Mesenchymal stem cell (in vitro differentiated cells and primary cell): ENCODE data around the gene DCLRE1B.

Experiments used
- DNase-seq: peaks from one replicate; pipeline ENCODE4 v3.0.0-alpha.2; 2013
- H2AFZ ChIP-seq: one replicate; pipeline ENCODE4 v1.6.1; 2013; ENCODE audit warnings: low read depth, mild to moderate bottlenecking, control low read depth, inconsistent platforms, low read length, moderate library complexity
- H2AK5ac ChIP-seq: 2 replicates; pipeline ENCODE4 v1.6.1; 2013; ENCODE audit warnings: low read length, moderate library complexity, mild to moderate bottlenecking, inconsistent platforms; ENCODE audit not compliant: severe bottlenecking
- H2BK120ac ChIP-seq: one replicate; pipeline ENCODE4 v1.6.1; 2013; ENCODE audit warnings: low read depth, mild to moderate bottlenecking, inconsistent platforms, low read length, moderate library complexity
- H2BK12ac ChIP-seq, 2 experiments: one replicate each; pipeline ENCODE4 v1.6.1; 2013; ENCODE audit warnings: inconsistent platforms in 2 of 2, low read length in 2 of 2, mild to moderate bottlenecking in 2 of 2, moderate library complexity in 2 of 2, control low read depth in 1 of 2
- H2BK15ac ChIP-seq: one replicate; pipeline ENCODE4 v1.6.1; 2013; ENCODE audit warnings: mild to moderate bottlenecking, low read depth, inconsistent platforms; ENCODE audit not compliant: poor library complexity, severe bottlenecking
- H2BK5ac ChIP-seq: 2 replicates; pipeline ENCODE4 v1.6.1; 2013; ENCODE audit warnings: low read depth, mild to moderate bottlenecking, low read length, control low read depth, inconsistent platforms; ENCODE audit not compliant: poor library complexity, severe bottlenecking
- H3K14ac ChIP-seq, 2 experiments: one replicate each; pipeline ENCODE4 v1.6.1; 2013; ENCODE audit warnings: inconsistent platforms in 2 of 2, low read length in 2 of 2, control low read depth in 1 of 2, mild to moderate bottlenecking in 1 of 2, moderate library complexity in 1 of 2
- H3K18ac ChIP-seq, 2 experiments: one replicate each; pipeline ENCODE4 v1.6.1; 2013; ENCODE audit warnings: inconsistent platforms in 2 of 2, low read length in 2 of 2, control low read depth in 1 of 2, low read depth in 1 of 2, mild to moderate bottlenecking in 1 of 2
- H3K23ac ChIP-seq, 2 experiments: one replicate each; pipeline ENCODE4 v1.6.1; 2013; ENCODE audit warnings: inconsistent platforms in 2 of 2, low read length in 2 of 2, mild to moderate bottlenecking in 2 of 2, moderate library complexity in 2 of 2, control low read depth in 1 of 2
- H3K27ac ChIP-seq: 2 replicates; pipeline ENCODE4 v1.5.1; 2013; ENCODE audit warnings: mild to moderate bottlenecking, moderate library complexity, low read length, control low read depth, inconsistent platforms; ENCODE audit not compliant: poor library complexity, severe bottlenecking
- H3K27me3 ChIP-seq, 2 experiments: 2 replicates each; pipeline versions ENCODE4 v1.6.1 to v1.7.0; 2013; ENCODE audit warnings: low read length in 2 of 2, mild to moderate bottlenecking in 2 of 2, moderate library complexity in 2 of 2, control low read depth in 1 of 2, inconsistent platforms in 1 of 2; ENCODE audit not compliant: control insufficient read depth in 1 of 2, insufficient read depth in 1 of 2
- H3K36me3 ChIP-seq, 2 experiments: 2 replicates each; pipeline versions ENCODE4 v1.6.1 to v1.7.0; 2013; ENCODE audit warnings: low read length in 2 of 2, control low read depth in 1 of 2, inconsistent platforms in 1 of 2, low read depth in 1 of 2, mild to moderate bottlenecking in 1 of 2; ENCODE audit not compliant: insufficient read depth in 2 of 2, control insufficient read depth in 1 of 2
- H3K4ac ChIP-seq, 2 experiments: one replicate each; pipeline ENCODE4 v1.6.1; 2013; ENCODE audit warnings: inconsistent platforms in 2 of 2, low read length in 2 of 2, mild to moderate bottlenecking in 2 of 2, moderate library complexity in 2 of 2, control low read depth in 1 of 2, low read depth in 1 of 2
- H3K4me1 ChIP-seq: 2 replicates; pipeline ENCODE4 v1.6.1; 2013; ENCODE audit warnings: low read depth, low read length, control low read depth; ENCODE audit not compliant: control insufficient read depth, insufficient read depth
- H3K4me2 ChIP-seq: 2 replicates; pipeline ENCODE4 v1.6.1; 2013; ENCODE audit warnings: low read length, mild to moderate bottlenecking, inconsistent platforms; ENCODE audit not compliant: poor library complexity, severe bottlenecking
- H3K4me3 ChIP-seq, 2 experiments: 2 replicates each; pipeline versions ENCODE4 v1.5.1 to v1.7.0; 2013; ENCODE audit warnings: low read length in 2 of 2, mild to moderate bottlenecking in 2 of 2, control low read depth in 1 of 2, low read depth in 1 of 2; ENCODE audit not compliant: insufficient read depth in 1 of 2
- H3K79me1 ChIP-seq: replicated peaks from 2 replicates; pipeline ENCODE4 v1.6.1; 2013; ENCODE audit warnings: mild to moderate bottlenecking, control low read depth, low read length, inconsistent platforms; ENCODE audit not compliant: poor library complexity, severe bottlenecking
- H3K9ac ChIP-seq: 2 replicates; pipeline ENCODE4 v1.7.0; 2013; ENCODE audit warnings: mild to moderate bottlenecking, low read length, moderate library complexity
- H3K9me3 ChIP-seq: 2 replicates; pipeline ENCODE4 v1.7.0; 2013; ENCODE audit warnings: mild to moderate bottlenecking, low read length; ENCODE audit not compliant: control insufficient read depth
- H4K8ac ChIP-seq: one replicate; pipeline ENCODE4 v1.6.1; 2013; ENCODE audit warnings: inconsistent platforms, mild to moderate bottlenecking, low read length, moderate library complexity
- H4K91ac ChIP-seq: one replicate; pipeline ENCODE4 v1.6.1; 2013; ENCODE audit warnings: mild to moderate bottlenecking, low read length, inconsistent platforms
- WGBS: methylation state at CpG from one replicate; pipeline ENCODE4 v1.1.7; 2013; ENCODE audit warnings: mixed read lengths; 5-methylcytosine and 5-hydroxymethylcytosine counted together

Gene DCLRE1B

GRCh38 chr1:113958691-113959090, 53.6 kb downstream of the DCLRE1B start:
- no peak overlapping the region for H3K18ac ChIP-seq
- H2AFZ ChIP-seq = no peak overlapping the region
- H3K27me3 ChIP-seq = no peaks in the 10 kb centered on the region
- no peak overlapping the region for H2AK5ac ChIP-seq
- H3K4me3 ChIP-seq = no peak overlapping the region
- H3K9me3 ChIP-seq = no peaks in the 10 kb centered on the region
- H3K79me1 ChIP-seq = peaks cover 12% of the 10 kb centered on the region
- H4K91ac ChIP-seq = no peak overlapping the region
- no peak overlapping the region for H3K4me2 ChIP-seq
- H2BK5ac ChIP-seq = no peak overlapping the region
- no peak overlapping the region for H3K23ac ChIP-seq
- no peak overlapping the region for H3K4ac ChIP-seq
- no CpG with 5 or more reads among the region's 1 CpG for WGBS
- no peak overlapping the region for H2BK120ac ChIP-seq
- no peak overlapping the region for H3K9ac ChIP-seq
- DNase-seq = no peak
- no peak overlapping the region for H4K8ac ChIP-seq
- H3K4me1 ChIP-seq = no peaks in the 10 kb centered on the region
- no peak overlapping the region for H2BK12ac ChIP-seq
- H2BK15ac ChIP-seq = no peak overlapping the region
- peaks cover 6 to 80% of the 10 kb centered on the region in 2 experiments for H3K36me3 ChIP-seq
- H3K27ac ChIP-seq = no peak overlapping the region
- H3K14ac ChIP-seq = no peak overlapping the region

GRCh38 chr1:113963281-113963906, 58.3 kb downstream of the DCLRE1B start:
- no peaks in the 10 kb centered on the region for H3K4me1 ChIP-seq
- H3K79me1 ChIP-seq = peaks cover 8% of the 10 kb centered on the region
- no peak overlapping the region for H3K27ac ChIP-seq
- H2BK15ac ChIP-seq = no peak overlapping the region
- no peak overlapping the region for H3K23ac ChIP-seq
- no peak for DNase-seq
- H4K8ac ChIP-seq = no peak overlapping the region
- no peak overlapping the region for H2AFZ ChIP-seq
- H3K14ac ChIP-seq = no peak overlapping the region
- no peak overlapping the region for H3K4me3 ChIP-seq
- H2BK5ac ChIP-seq = no peak overlapping the region
- no peak overlapping the region for H3K18ac ChIP-seq
- no peak overlapping the region for H2AK5ac ChIP-seq
- no peak overlapping the region for H2BK12ac ChIP-seq
- H4K91ac ChIP-seq = no peak overlapping the region
- peaks cover 11 to 75% of the 10 kb centered on the region in 2 experiments for H3K36me3 ChIP-seq
- H3K4ac ChIP-seq = no peak overlapping the region
- WGBS = 99% methylated on average over 11 of the region's 12 CpGs
- no peak overlapping the region for H3K9ac ChIP-seq
- no peaks in the 10 kb centered on the region for H3K27me3 ChIP-seq
- H3K4me2 ChIP-seq = no peak overlapping the region
- no peak overlapping the region for H2BK120ac ChIP-seq
- H3K9me3 ChIP-seq = no peaks in the 10 kb centered on the region
